ENCODE results near the gene S100A7A.

The S100A7A gene

DNA sequence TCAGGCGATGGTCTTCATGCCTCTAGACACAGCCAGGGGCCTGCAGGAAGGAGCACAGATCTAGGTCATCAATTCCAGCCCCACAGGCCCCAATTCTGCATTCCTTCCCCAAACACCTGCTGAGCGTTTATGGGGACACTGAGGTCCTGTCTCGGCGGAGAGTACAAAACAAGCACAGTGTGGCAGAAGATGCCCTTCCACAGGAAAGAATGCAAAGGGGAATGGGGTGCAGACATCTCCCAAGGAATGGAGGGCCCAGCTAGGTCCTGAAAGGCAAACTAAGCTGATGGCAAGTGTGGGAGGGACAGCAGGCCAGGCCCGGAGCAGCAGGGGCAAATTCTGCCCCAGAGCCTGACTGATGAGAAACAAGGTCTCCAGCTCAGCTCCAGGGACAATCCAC is 21.9 kb upstream of the S100A7A start:
- WGBS, 2 experiments, result 87% methylated on average over 5 of the region's 5 CpGs
- H3K27me3 ChIP-seq (ENCODE audit: control insufficient read depth, insufficient read depth, low read length, poor library complexity, severe bottlenecking), result no peaks in the 10 kb centered on the region

DNA sequence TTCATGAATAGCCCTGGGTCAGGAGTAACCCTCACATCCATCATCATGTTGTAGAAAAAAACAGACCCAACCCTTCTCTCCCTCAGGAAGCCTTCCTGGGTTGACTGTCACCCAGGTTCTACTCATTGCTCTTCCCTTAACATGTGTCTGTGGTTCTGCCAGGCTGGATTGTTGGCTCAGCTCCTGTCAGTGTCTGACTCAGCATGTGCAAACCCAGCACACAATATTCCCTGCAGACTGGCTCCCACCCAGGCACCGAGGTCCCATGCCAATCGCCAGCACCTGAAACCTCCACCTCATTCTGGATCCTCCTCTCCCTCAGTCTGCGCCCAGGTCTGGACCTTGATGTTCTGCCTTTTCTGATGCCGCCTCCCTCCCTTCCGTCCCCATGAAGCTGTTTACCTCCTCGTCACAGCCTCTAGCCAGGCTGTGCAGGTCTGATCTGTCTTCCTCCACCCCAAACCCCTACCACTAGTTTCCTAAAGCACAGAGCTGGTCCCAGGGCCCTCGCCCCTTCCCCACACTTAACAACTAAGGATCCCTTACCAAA is 21.1 kb upstream of the S100A7A start:
- Histone ChIP-seq H3K4me1 (ENCODE audit: control insufficient read depth, insufficient read depth, low read length) (no peaks in the 10 kb centered on the region), H3K27ac (ENCODE audit: insufficient read depth, low read depth, low read length, poor library complexity, severe bottlenecking) (no peak overlapping the region), H3K36me3 (ENCODE audit: control insufficient read depth, insufficient read depth, low read length) (no peaks in the 10 kb centered on the region), H3K4me3 (ENCODE audit: insufficient read depth, low read depth, low read length) (no peak overlapping the region), H3K9me3 (ENCODE audit: control insufficient read depth, low read length) (no peaks in the 10 kb centered on the region), H3K27me3 (ENCODE audit: control insufficient read depth, insufficient read depth, low read length, poor library complexity, severe bottlenecking) (no peaks in the 10 kb centered on the region)
- 89% methylated on average over 7 of the region's 7 CpGs for WGBS, 2 experiments

More for the DNA sequence above, 21.9 kb upstream of the S100A7A start:
- no peaks in the 10 kb centered on the region for H3K9me3 ChIP-seq (ENCODE audit: control insufficient read depth, low read length)
- H3K27ac ChIP-seq (ENCODE audit: insufficient read depth, low read depth, low read length, poor library complexity, severe bottlenecking), result no peak overlapping the region
- H3K36me3 ChIP-seq (ENCODE audit: control insufficient read depth, insufficient read depth, low read length), result no peaks in the 10 kb centered on the region
- H3K4me1 ChIP-seq (ENCODE audit: control insufficient read depth, insufficient read depth, low read length), result no peaks in the 10 kb centered on the region
- no peak overlapping the region for H3K4me3 ChIP-seq (ENCODE audit: insufficient read depth, low read depth, low read length)

DNA sequence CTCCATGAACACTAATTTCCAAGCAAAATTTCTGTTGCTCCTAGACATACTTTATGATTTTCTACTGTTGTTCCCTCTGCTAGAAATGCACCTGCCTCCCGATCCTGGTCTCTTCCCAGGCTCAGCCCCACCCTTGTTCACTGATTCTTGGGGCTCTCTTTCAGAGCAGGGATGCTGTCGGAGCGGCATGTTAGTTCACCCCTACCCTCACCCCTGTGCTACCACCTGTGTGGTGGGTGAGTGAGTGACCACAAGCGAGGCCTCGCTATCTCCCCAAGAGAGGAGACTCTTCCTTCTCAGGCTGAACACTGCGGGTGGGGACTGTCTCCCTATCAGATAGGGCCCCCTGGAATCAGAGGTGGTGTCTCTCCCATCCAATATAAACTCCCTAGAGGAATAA is 20.5 kb upstream of the S100A7A start:
- H3K4me1 ChIP-seq (ENCODE audit: control insufficient read depth, insufficient read depth, low read length), result no peaks in the 10 kb centered on the region
- no peak overlapping the region for H3K4me3 ChIP-seq (ENCODE audit: insufficient read depth, low read depth, low read length)
- H3K27ac ChIP-seq (ENCODE audit: insufficient read depth, low read depth, low read length, poor library complexity, severe bottlenecking), result no peak overlapping the region
- no peaks in the 10 kb centered on the region for H3K36me3 ChIP-seq (ENCODE audit: control insufficient read depth, insufficient read depth, low read length)
- H3K9me3 ChIP-seq (ENCODE audit: control insufficient read depth, low read length), result no peaks in the 10 kb centered on the region
- H3K27me3 ChIP-seq (ENCODE audit: control insufficient read depth, insufficient read depth, low read length, poor library complexity, severe bottlenecking), result no peaks in the 10 kb centered on the region
- WGBS, 2 experiments, result 89 to 93% methylated on average over 6 of the region's 6 CpGs

DNA sequence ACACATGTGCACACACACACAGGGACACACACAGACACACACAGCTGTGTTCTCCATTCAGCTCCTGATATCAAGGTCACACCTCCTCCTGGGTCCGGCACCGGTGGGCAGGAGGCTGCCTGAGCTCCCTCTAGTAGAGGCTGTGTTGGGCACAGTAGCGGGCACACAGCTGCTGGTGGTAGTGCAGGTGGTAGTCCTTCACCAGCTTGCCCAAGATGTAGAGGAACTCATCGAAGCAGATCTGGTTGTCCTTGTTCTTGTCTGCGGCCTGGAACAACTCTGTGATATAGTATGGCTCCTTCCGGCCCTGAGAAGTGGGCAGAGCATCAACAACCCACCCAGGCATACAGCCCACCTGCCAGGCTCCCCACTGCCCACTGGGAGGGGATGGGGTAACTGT is 19.9 kb upstream of the S100A7A start:
- H3K27me3 ChIP-seq (ENCODE audit: control insufficient read depth, insufficient read depth, low read length, poor library complexity, severe bottlenecking), result no peaks in the 10 kb centered on the region
- no peaks in the 10 kb centered on the region for H3K36me3 ChIP-seq (ENCODE audit: control insufficient read depth, insufficient read depth, low read length)
- no peaks in the 10 kb centered on the region for H3K4me1 ChIP-seq (ENCODE audit: control insufficient read depth, insufficient read depth, low read length)
- H3K4me3 ChIP-seq (ENCODE audit: insufficient read depth, low read depth, low read length), result no peak overlapping the region
- H3K9me3 ChIP-seq (ENCODE audit: control insufficient read depth, low read length), result no peaks in the 10 kb centered on the region
- H3K27ac ChIP-seq (ENCODE audit: insufficient read depth, low read depth, low read length, poor library complexity, severe bottlenecking), result no peak overlapping the region
- 92 to 93% methylated on average over 6 of the region's 6 CpGs for WGBS, 2 experiments

DNA sequence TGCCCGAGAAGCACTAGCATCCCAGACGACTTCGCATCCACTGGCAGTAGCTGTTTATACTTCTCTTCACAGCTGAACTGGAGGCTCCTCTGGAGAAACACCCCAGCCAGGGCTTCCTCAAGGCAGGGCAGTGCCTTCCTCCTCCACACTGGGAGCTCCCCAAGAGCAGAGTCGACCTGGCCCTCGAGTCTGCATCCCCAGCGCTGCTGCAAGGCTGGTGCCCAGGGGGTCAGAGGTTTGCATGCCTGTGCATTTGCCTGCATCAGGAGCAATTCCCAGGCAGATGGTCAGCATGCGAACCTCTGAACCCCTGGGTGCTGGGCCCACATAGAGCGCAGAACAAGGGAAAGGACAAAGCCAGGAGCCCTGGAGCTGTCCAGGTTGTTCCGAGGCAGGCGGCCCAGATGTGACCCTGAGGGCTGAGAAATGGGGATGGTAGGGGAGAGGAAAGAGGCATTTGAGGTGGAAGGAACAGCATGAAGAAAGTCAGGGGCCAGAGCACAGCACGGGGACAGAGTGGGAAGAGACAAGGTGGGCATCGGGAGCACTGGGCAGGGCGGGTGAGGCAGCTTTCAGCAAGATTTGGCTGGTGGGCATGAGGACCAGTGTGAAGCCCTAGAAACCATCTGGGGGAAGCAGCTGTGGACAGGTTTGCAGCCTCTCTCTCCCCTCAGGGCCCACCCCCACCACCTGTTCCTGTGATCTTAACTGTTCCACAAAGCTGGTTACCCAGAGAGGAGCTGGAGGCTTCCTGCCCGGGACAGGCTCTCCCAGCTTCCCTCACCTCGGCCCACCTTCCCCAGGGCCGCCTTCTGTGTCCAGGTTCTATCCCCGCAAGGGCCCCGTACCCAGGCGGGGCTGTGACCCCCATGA is 19.0 kb upstream of the S100A7A start:
- no peaks in the 10 kb centered on the region for H3K9me3 ChIP-seq (ENCODE audit: control insufficient read depth, low read length)
- 92 to 93% methylated on average over 19 of the region's 19 CpGs for WGBS, 2 experiments
- no peak overlapping the region for H3K27ac ChIP-seq (ENCODE audit: insufficient read depth, low read depth, low read length, poor library complexity, severe bottlenecking)
- H3K4me1 ChIP-seq (ENCODE audit: control insufficient read depth, insufficient read depth, low read length), result no peaks in the 10 kb centered on the region
- H3K27me3 ChIP-seq (ENCODE audit: control insufficient read depth, insufficient read depth, low read length, poor library complexity, severe bottlenecking), result no peaks in the 10 kb centered on the region
- H3K4me3 ChIP-seq (ENCODE audit: insufficient read depth, low read depth, low read length), result no peak overlapping the region
- no peaks in the 10 kb centered on the region for H3K36me3 ChIP-seq (ENCODE audit: control insufficient read depth, insufficient read depth, low read length)

- Histone ChIP-seq H3K27me3 (ENCODE audit: control insufficient read depth, insufficient read depth, low read length, poor library complexity, severe bottlenecking) (no peaks in the 10 kb centered on the region), H3K9me3 (ENCODE audit: control insufficient read depth, low read length) (no peaks in the 10 kb centered on the region), H3K4me3 (ENCODE audit: insufficient read depth, low read depth, low read length) (no peak overlapping the region), H3K27ac (ENCODE audit: insufficient read depth, low read depth, low read length, poor library complexity, severe bottlenecking) (no peak overlapping the region), H3K36me3 (ENCODE audit: control insufficient read depth, insufficient read depth, low read length) (no peaks in the 10 kb centered on the region), H3K4me1 (ENCODE audit: control insufficient read depth, insufficient read depth, low read length) (no peaks in the 10 kb centered on the region)
- WGBS, 2 experiments, result 86 to 88% methylated on average over 6 of the region's 6 CpGs
Measured at GRCh38 chr1:153397924-153398651, 18.2 kb upstream of the S100A7A start.

DNA sequence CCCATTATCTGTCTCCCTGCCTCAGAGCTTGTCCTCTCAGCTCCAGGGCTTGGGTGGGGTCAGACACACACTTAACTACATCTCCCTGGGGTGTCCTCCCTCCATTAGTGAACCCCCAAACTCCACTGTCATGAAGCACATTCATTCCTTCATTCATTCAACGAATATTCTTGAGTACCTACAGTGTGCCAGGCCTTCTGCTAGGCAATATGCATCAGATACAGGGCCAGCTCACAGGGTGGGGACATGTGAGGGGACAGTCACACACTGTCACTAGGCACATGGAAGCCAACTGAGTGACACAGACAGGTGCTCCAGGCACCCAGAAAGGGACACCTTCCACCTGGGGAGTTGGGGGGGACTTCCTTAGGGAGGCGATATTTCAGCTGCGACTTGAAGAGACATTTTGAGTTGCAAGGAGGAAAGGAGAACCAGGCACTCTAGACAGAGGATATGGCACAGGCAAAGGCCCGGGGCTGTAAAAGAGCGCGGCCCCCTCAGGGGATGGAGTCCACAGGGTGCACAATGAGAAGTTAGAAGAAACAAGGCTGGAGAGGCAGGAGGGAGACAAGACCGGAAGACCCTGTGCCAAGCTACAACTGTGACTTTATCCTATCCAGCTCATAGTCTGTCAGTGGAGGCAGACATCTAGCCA is 16.8 kb upstream of the S100A7A start:
- Histone ChIP-seq H3K4me3 (ENCODE audit: insufficient read depth, low read depth, low read length) (no peak overlapping the region), H3K9me3 (ENCODE audit: control insufficient read depth, low read length) (no peaks in the 10 kb centered on the region), H3K4me1 (ENCODE audit: control insufficient read depth, insufficient read depth, low read length) (no peaks in the 10 kb centered on the region), H3K27me3 (ENCODE audit: control insufficient read depth, insufficient read depth, low read length, poor library complexity, severe bottlenecking) (no peaks in the 10 kb centered on the region), H3K27ac (ENCODE audit: insufficient read depth, low read depth, low read length, poor library complexity, severe bottlenecking) (no peak overlapping the region), H3K36me3 (ENCODE audit: control insufficient read depth, insufficient read depth, low read length) (no peaks in the 10 kb centered on the region)
- WGBS, 2 experiments, result 93 to 94% methylated on average over 7 of the region's 7 CpGs

- Histone ChIP-seq H3K4me1 (ENCODE audit: control insufficient read depth, insufficient read depth, low read length) (no peaks in the 10 kb centered on the region), H3K9me3 (ENCODE audit: control insufficient read depth, low read length) (no peaks in the 10 kb centered on the region), H3K27ac (ENCODE audit: insufficient read depth, low read depth, low read length, poor library complexity, severe bottlenecking) (no peak overlapping the region), H3K36me3 (ENCODE audit: control insufficient read depth, insufficient read depth, low read length) (no peaks in the 10 kb centered on the region), H3K4me3 (ENCODE audit: insufficient read depth, low read depth, low read length) (no peak overlapping the region), H3K27me3 (ENCODE audit: control insufficient read depth, insufficient read depth, low read length, poor library complexity, severe bottlenecking) (no peaks in the 10 kb centered on the region)
- 80 to 88% methylated on average over 5 of the region's 5 CpGs for WGBS, 2 experiments
Measured at GRCh38 chr1:153400244-153400643, 16.1 kb upstream of the S100A7A start.

GRCh38 chr1:153401461-153401860 is 14.9 kb upstream of the S100A7A start:
- H3K36me3 ChIP-seq (ENCODE audit: control insufficient read depth, insufficient read depth, low read length), result no peaks in the 10 kb centered on the region
- H3K4me1 ChIP-seq (ENCODE audit: control insufficient read depth, insufficient read depth, low read length), result no peaks in the 10 kb centered on the region
- no peak overlapping the region for H3K27ac ChIP-seq (ENCODE audit: insufficient read depth, low read depth, low read length, poor library complexity, severe bottlenecking)
- WGBS, 2 experiments, result 96 to 97% methylated on average over 6 to 9 of the region's 9 CpGs
- no peaks in the 10 kb centered on the region for H3K27me3 ChIP-seq (ENCODE audit: control insufficient read depth, insufficient read depth, low read length, poor library complexity, severe bottlenecking)
- no peak overlapping the region for H3K4me3 ChIP-seq (ENCODE audit: insufficient read depth, low read depth, low read length)
- H3K9me3 ChIP-seq (ENCODE audit: control insufficient read depth, low read length), result no peaks in the 10 kb centered on the region

DNA sequence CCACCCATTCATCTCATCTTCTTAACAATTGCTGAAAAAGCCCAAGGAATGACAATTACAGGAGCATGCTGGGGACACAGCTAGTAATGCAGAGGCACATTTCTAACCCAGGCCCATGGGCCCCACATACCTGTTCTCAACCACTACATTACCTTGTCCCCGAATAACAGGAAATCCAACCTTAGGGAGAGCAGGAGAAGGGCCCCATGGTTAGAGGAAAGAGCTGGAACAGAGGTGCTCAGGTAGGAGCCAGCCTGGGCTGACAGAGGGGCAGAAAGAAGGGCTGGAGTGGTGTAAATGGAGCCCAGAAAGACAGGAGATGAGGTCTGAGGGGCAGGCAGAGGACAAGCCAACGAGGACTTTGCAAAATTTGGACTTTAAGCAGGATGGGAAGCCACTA is 14.1 kb upstream of the S100A7A start:
- H3K36me3 ChIP-seq (ENCODE audit: control insufficient read depth, insufficient read depth, low read length), result no peaks in the 10 kb centered on the region
- no peak overlapping the region for H3K4me3 ChIP-seq (ENCODE audit: insufficient read depth, low read depth, low read length)
- no peak overlapping the region for H3K27ac ChIP-seq (ENCODE audit: insufficient read depth, low read depth, low read length, poor library complexity, severe bottlenecking)
- 88 to 89% methylated on average over 2 of the region's 2 CpGs for WGBS, 2 experiments
- no peaks in the 10 kb centered on the region for H3K27me3 ChIP-seq (ENCODE audit: control insufficient read depth, insufficient read depth, low read length, poor library complexity, severe bottlenecking)
- H3K4me1 ChIP-seq (ENCODE audit: control insufficient read depth, insufficient read depth, low read length), result no peaks in the 10 kb centered on the region
- no peaks in the 10 kb centered on the region for H3K9me3 ChIP-seq (ENCODE audit: control insufficient read depth, low read length)

Measured in ectodermal cell (in vitro differentiated cells).